BJ (cell line): ENCODE results near the gene JAML. TPM values are rescaled to one million over a fixed set of nuclear protein-coding genes. Genes with fewer than 3 reads are reported as not detected.

ENCODE experiments used
- CTCF ChIA-PET: fragments of 350-600 bp; formaldehyde crosslinking; extraction: SDS; loops from one replicate; lab custom pipeline; 2021; ENCODE audit warnings: antibody characterized with exemption, inconsistent platforms; lab: Yijun Ruan, JAX
- POLR2A ChIA-PET: fragments of 300-600 bp; sonication (Branson Sonifier 250); formaldehyde crosslinking; extraction: SDS; loops from one replicate; lab custom pipeline; 2021; ENCODE audit warnings: antibody characterized with exemption; lab: Charles Lee
- DNase-seq: peaks from one replicate; pipeline ENCODE4 v3.0.0-alpha.2; 2011; ENCODE audit warnings: low read depth
- H3K27me3 ChIP-seq: 2 replicates; pipeline ENCODE4 v1.6.0; 2011; ENCODE audit warnings: low read length; ENCODE audit not compliant: control insufficient read depth, insufficient read depth
- H3K36me3 ChIP-seq: 2 replicates; pipeline ENCODE4 v1.5.1; 2011; ENCODE audit warnings: low read length; ENCODE audit not compliant: control insufficient read depth, insufficient read depth
- H3K4me3 ChIP-seq: 2 replicates; pipeline ENCODE4 v1.5.1; 2011; ENCODE audit warnings: low read depth, mild to moderate bottlenecking, control low read depth, low read length
- CTCF ChIP-seq: IDR thresholded peaks from 2 replicates; pipeline ENCODE4 v1.5.1; 2011; ENCODE audit warnings: low read depth, mild to moderate bottlenecking, control low read depth, inconsistent platforms, low read length, moderate library complexity; ENCODE audit not compliant: insufficient read depth
- polyA plus RNA-seq: library from polyadenylated mRNA; depleted of rRNA; stranded (reverse); fragments of >200 nt; gene quantifications from 2 replicates; pipeline ENCODE4 v1.2.3, GENCODE V29; 2011

JAML gene
- polyA plus RNA-seq, 1 experiment, result not detected

DNA sequence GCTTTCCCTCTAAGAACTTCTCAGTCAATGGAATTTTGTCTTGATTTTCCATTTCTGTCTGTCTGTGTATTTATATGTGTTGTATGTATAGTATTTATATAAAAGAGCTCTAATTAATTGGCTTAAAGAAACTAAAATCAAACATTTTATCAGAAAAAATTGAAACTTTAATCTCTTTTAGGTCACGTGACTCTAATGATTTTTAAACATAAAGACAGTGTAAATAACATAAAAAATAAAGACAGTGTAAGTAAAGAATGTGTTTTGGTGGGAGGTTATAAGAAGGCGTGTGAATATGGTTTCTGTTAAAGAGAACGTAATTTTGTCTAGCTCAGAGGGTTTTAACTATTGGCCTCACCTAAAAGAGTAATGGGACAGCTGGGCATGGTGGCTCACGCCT, 2.4 kb downstream of the JAML start:
- Histone ChIP-seq H3K36me3 (no peaks in the 10 kb centered on the region), H3K27me3 (peaks cover 6% of the 10 kb centered on the region), H3K4me3 (no peak overlapping the region)
- CTCF ChIA-PET, result no interaction called here
- DNase-seq, result no peak
- POLR2A ChIA-PET, result no interaction called here
- TF ChIP-seq CTCF, result no peak

DNA sequence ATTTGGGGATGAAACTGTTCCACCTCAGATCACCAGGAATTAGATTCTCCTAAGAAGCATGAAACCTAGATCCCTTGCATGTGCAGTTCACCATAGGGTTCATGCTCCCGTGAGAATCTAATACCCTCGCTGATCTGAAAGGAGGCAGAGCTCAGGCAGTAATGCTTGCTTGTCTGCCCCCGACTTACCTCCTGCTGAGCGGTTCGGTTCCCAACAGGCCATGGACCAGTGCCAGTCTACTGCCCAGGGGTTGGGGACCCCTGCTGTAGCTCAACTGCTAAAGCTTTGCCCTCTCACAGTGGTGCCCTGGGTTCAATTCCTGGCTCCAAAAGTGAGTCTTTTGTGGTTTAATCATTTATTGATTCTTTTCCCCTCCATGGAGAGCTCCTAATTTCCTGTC, 3.4 kb downstream of the JAML start:
- TF ChIP-seq CTCF, result no peak
- no peak for DNase-seq
- ChIA-PET POLR2A (no interaction called here), CTCF (no interaction called here)
- Histone ChIP-seq H3K27me3 (peaks cover 9% of the 10 kb centered on the region), H3K36me3 (no peaks in the 10 kb centered on the region), H3K4me3 (no peak overlapping the region)

GRCh38 chr11:118219732-118220131, 5.1 kb downstream of the JAML start:
- ChIA-PET POLR2A (no interaction called here), CTCF (interaction anchor here (1.6 kb wide), 1 partner anchor 75 kb away, joined by 3 read pairs; no protein-coding TSS in a partner anchor)
- no peak overlapping the region for H3K4me3 ChIP-seq
- no peak for TF ChIP-seq CTCF
- H3K27me3 ChIP-seq, result peaks cover 11% of the 10 kb centered on the region
- no peak for DNase-seq
- H3K36me3 ChIP-seq, result no peaks in the 10 kb centered on the region

GRCh38 chr11:118219244-118219643, 5.6 kb downstream of the JAML start:
- ChIA-PET POLR2A (no interaction called here), CTCF (interaction anchor here (1.6 kb wide), 1 partner anchor 74 kb away, joined by 3 read pairs; no protein-coding TSS in a partner anchor)
- Histone ChIP-seq H3K4me3 (no peak overlapping the region), H3K27me3 (peaks cover 11% of the 10 kb centered on the region), H3K36me3 (no peaks in the 10 kb centered on the region)
- no peak for DNase-seq
- no peak for TF ChIP-seq CTCF

DNA sequence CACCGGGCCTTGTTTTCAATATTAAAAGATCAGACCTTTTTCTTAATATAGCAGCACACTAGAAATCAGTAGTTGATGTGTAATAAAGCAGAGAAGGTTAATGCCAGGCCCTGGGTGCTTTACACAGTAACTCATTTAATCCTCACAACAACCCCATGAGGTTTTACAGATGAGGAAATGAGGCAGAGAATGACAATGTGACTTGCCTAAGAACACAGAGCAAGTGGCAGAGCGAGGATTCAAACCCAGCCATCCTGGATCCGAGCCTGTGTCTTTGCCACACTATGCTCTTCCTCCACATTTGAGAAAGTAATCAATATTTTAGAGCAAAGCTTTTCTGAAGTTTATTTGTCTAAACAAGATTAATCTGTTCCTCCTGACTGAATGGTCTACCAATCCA, 7.2 kb downstream of the JAML start:
- no peak for DNase-seq
- no peak for TF ChIP-seq CTCF
- peaks cover 11% of the 10 kb centered on the region for H3K27me3 ChIP-seq
- H3K36me3 ChIP-seq, result no peaks in the 10 kb centered on the region
- ChIA-PET CTCF (interaction anchor here (1.4 kb wide), 1 partner anchor 131 kb away, joined by 3 read pairs; no protein-coding TSS in a partner anchor), POLR2A (no interaction called here)
- no peak overlapping the region for H3K4me3 ChIP-seq
